DMS 273 (cell line): Measurements from ENCODE around the gene MPP7.
A peak's percentile ranks its signal among the peaks of the same experiment; 100 is the strongest.

ENCODE experiments used
- DNase-seq: peaks from one replicate; lab custom pipeline; 2025; ENCODE audit not compliant: unreplicated experiment; lab: John Stamatoyannopoulos, UW

MPP7 gene

GRCh38 chr10:28307267-28307666, 4.4 kb upstream of the MPP7 start:
- DNase-seq, result no peak

- no peak for DNase-seq
These were observed 2.7 kb upstream of the MPP7 start for GRCh38 chr10:28305553-28305952.

GRCh38 chr10:28304032-28304571, 1.2 kb upstream of the MPP7 start:
- no peak for DNase-seq

GRCh38 chr10:28302012-28302637, 739 bp downstream of the MPP7 start:
- peak; percentile 56 for DNase-seq

- DNase-seq, result no peak
These were observed 2.8 kb downstream of the MPP7 start for GRCh38 chr10:28300027-28300426.

- no peak for DNase-seq
These were observed 3.9 kb downstream of the MPP7 start for GRCh38 chr10:28298951-28299350.

GRCh38 chr10:28296023-28296422, 6.8 kb downstream of the MPP7 start:
- no peak for DNase-seq

- DNase-seq, result no peak
These were observed 7.5 kb downstream of the MPP7 start for GRCh38 chr10:28295336-28295735.

GRCh38 chr10:28294809-28295208, 8.1 kb downstream of the MPP7 start:
- DNase-seq, result no peak

GRCh38 chr10:28294169-28294532, 8.7 kb downstream of the MPP7 start:
- no peak for DNase-seq

- DNase-seq, result peak; percentile 14
These were observed 9.4 kb downstream of the MPP7 start for GRCh38 chr10:28293236-28294168.

GRCh38 chr10:28291881-28292297, 11.0 kb downstream of the MPP7 start:
- DNase-seq, result no peak

- no peak for DNase-seq
These were observed 17.0 kb downstream of the MPP7 start for GRCh38 chr10:28285816-28286215.

- DNase-seq, result no peak
These were observed 18.7 kb downstream of the MPP7 start for GRCh38 chr10:28284126-28284525.

- DNase-seq, result no peak
These were observed 19.6 kb downstream of the MPP7 start for GRCh38 chr10:28283251-28283650.

GRCh38 chr10:28282336-28282735, 20.5 kb downstream of the MPP7 start:
- DNase-seq, result no peak

- no peak for DNase-seq
These were observed 21.0 kb downstream of the MPP7 start for GRCh38 chr10:28281726-28282315.

GRCh38 chr10:28280652-28281051, 22.2 kb downstream of the MPP7 start:
- DNase-seq, result no peak

GRCh38 chr10:28279878-28280277, 23.0 kb downstream of the MPP7 start:
- no peak for DNase-seq

GRCh38 chr10:28278842-28279241, 24.0 kb downstream of the MPP7 start:
- DNase-seq, result no peak

- DNase-seq, result no peak
These were observed 26.5 kb downstream of the MPP7 start for GRCh38 chr10:28276384-28276783.

- no peak for DNase-seq
These were observed 28.4 kb downstream of the MPP7 start for GRCh38 chr10:28274475-28274874.
